HS-5 (cell line): ENCODE measurements around the gene CDK5RAP3.
"Not testable (repeated sequence)": the region's sequence is repeated elsewhere in the genome, so short reads cannot be mapped to it uniquely, and the experiment has no call there.

Source experiments
- DNase-seq: peaks from one replicate; pipeline ENCODE4 v3.0.0-alpha.2; 2012; ENCODE audit warnings: low read depth

Gene CDK5RAP3

GRCh38 chr17:47975189-47975822, 4.4 kb downstream of the CDK5RAP3 start:
- no peak for DNase-seq

DNA sequence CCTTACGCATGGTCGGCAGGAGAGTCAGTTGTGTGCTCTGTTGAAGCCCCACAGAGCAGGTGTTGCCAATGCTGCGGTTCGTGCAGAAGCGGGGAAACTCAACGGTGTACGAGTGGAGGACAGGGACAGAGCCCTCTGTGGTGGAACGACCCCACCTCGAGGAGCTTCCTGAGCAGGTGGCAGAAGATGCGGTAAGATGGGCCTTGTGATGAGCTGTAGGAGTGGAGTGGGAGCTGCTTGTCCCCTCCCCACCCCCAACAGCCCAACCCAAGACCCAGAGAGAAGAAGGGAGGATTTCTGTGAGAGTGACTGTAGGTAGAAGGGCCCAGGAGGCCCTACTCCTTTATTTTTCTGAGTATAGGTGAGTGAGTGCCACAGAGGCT, 4.9 kb downstream of the CDK5RAP3 start:
- DNase-seq = no peak

DNA sequence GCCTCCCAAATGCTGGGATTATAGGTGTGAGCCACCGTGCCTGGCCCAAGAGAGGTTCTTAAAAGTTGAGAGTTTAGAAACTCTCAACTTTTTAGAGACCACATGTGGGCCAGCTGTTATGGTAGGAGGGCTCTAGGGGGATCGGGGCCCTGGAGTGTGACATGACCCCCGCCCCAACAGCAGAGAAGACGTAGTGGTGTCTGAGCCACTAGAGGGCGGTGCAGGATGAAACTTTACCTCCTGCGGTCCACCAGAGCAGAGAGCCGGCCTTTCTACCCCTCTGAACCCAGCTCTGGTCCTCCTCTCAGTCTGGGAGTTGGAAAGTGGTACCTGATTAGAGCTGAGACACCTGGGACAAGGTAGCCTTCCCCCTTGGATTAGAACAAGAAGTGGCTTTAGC, 7.4 kb downstream of the CDK5RAP3 start:
- no peak for DNase-seq

GRCh38 chr17:47980541-47980940, 9.6 kb downstream of the CDK5RAP3 start:
- DNase-seq = no peak

- no peak for DNase-seq
Observed at GRCh38 chr17:47981462-47981861, 10.5 kb downstream of the CDK5RAP3 start.

DNA sequence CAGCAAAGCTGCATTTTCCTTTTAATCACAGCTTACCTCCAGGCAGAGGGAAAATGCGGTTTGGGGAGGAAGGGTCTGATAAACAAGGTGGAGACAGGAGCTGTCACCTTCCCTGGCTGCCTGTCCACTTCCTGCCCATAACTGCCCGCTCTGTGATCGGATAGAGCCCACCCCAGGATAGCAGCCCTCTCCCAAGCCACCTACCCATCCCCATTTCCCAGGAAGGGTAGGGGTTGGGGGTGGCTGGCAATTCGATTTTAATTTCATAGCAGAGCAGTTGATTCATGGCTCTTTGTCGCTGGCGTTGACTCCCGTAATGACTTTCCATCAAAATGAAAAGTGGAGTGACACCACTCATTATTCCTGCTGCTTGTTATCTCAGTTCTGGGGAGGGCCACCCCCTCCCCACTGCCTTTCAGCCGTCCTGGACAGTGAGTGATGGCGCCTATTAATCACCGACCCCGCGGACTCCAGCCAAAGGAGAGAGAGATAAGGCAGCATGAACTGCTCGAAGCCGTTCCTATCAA, 11.2 kb downstream of the CDK5RAP3 start:
- no peak for DNase-seq

- DNase-seq = no peak
Observed at GRCh38 chr17:47982645-47983390, 11.9 kb downstream of the CDK5RAP3 start.

DNA sequence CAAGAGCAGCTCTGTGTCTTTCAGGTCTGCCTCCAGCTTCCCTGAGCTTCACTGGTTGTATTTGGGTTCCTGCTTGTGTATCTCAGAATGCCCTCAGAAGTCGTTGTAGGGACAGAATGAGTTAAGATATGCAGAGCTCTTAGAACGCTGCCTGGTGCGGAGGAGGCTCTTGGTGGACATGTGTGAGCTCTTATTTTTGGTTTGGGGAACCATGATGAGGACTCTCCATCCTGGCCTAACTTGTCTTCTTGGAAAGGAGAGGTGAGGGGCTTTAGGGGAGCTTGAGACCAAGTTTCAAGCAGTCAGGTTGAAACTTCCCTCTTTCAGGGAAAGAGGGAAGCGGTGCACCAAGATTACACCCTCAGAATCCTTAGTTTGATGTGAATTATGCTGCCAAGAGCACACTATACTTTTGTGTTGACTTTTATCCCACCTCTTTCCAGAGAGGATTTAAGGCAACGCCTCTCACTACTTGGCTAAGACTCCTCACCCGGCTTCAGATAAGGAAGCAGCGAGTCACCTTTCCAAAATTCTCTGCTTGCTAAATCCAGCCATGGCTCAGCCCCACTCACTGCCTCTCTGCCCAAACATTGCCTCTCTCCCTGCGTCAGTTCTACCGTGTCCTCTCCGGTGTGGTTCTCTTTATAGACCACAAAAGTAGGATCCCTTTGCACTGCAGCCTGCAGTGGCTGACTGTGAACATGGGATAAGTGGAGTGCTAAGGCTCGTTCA, 12.7 kb downstream of the CDK5RAP3 start:
- no peak for DNase-seq

GRCh38 chr17:47986520-47986919, 15.6 kb downstream of the CDK5RAP3 start:
- DNase-seq = no peak

- no peak for DNase-seq
Observed at GRCh38 chr17:47987240-47987835, 16.4 kb downstream of the CDK5RAP3 start.

DNA sequence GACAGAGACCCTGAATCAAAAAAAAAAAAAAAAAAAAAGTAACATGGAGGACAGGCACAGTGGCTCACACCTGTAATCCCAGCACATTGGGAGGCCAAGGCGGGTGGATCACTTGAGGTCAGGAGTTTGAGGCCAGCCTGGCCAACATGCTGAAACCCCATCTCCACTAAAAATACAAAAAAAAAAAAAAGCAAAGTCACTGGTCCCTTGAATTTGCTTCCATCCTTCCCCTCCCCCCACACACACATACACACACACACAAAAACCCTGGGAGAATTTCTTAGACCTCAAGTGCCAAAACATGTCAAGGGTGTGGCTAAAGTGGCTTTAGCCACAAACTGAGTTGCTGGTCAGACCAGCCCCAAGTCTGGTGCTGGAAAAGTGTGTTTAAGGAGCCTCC, 17.5 kb downstream of the CDK5RAP3 start:
- not testable (repeated sequence) for DNase-seq

DNA sequence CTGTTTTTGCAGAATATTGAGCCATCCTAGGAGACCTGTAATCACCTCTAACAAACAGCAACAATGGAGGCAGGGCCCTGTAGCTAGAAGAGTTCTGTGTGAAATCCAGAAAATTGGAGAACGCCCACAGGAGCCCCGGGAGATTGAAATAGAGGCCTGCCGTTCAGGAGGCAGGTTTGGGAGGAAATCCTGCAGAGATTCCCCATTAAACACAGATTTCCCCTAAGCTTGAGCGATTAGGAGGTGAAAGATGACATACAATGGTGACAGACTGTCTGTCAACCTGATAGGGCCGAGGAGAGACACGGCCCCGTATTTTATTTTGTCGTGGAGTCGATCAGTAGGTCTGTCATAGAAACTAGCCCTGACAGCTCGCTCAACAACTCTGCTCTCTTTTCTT, 18.2 kb downstream of the CDK5RAP3 start:
- DNase-seq = no peak

GRCh38 chr17:47989700-47990099, 18.8 kb downstream of the CDK5RAP3 start:
- no peak for DNase-seq

DNA sequence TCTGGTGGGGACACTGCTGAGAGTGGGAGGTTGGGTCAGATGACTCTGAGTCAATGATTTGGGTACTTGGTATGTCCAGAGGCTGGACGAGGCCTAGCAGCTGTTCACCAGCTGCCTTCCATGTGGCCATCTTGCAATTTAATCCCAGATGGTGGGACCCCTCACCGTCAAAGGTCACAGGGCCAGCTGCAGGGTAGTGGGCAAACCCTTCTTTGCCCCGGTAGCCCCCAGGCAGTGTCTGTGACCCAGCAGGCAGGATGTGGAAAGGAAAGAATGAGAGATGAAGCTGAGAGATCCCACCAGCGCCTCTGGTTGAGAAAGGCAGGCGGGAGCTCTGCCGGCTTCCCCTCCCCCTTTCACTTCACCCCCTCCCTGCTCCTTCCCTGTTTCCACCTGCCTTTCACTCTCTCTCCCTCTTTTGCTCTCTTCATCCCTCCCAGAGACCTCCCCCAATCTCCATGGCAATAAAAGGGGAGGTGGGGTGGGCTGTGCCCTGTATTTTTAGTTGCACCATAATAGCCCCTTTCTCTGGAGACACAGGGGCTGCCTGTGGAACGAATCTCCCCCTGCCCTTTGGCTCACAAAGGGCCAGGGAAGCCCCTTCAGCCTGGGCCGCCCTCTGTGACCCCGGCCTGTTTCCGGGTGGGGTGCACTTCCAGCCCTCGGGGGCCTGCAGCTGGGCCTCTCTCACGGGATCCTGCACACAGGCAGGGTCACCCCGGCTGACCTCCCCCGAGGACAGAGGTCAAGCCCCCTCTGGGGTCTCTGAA, 20.2 kb downstream of the CDK5RAP3 start:
- DNase-seq = no peak

GRCh38 chr17:47992216-47992615, 21.3 kb downstream of the CDK5RAP3 start:
- DNase-seq = no peak

DNA sequence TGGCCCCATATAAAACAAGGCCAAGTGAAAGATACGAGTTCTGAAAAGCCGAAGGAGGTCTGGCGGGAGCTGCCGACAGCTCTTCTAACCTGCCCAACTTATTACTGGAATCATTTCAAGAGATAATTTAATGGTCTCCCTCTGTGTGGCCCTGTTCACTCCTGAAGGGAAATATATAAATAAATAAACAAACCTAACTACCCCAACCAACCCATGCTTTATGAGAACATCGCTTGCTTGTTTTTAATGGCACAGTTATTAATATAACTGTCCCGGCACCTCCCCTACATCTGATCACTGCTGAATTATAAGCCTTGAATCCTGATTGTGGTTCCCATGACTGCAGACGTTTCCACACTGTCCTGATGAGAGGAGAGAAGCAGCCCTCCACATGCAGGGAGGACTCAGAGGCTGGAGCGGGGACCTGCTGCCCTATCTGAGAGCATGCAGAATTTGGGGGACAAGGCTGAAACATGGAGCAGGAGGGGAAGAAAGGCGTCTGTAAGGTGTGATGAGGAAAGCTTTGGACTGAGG, 22.2 kb downstream of the CDK5RAP3 start:
- no peak for DNase-seq

DNA sequence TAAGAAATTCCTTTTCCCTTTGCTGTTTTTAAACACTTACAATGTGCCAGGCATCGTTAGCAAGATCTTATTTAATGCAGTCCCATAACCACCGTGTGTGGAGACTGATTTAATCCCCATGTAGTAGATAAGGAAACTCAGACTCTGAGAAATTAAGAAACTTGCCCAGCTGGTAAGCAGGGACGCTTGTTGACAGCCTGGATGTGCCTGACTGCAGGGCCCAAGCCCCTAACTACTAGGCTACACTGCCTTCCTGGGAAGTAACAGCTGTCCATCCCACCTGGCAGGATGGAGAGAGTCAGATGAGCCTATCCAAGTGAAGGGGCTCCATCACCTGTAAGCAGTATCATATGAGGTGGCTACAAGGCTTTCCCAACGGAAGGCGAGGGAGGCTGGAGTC, 23.1 kb downstream of the CDK5RAP3 start:
- DNase-seq = no peak

DNA sequence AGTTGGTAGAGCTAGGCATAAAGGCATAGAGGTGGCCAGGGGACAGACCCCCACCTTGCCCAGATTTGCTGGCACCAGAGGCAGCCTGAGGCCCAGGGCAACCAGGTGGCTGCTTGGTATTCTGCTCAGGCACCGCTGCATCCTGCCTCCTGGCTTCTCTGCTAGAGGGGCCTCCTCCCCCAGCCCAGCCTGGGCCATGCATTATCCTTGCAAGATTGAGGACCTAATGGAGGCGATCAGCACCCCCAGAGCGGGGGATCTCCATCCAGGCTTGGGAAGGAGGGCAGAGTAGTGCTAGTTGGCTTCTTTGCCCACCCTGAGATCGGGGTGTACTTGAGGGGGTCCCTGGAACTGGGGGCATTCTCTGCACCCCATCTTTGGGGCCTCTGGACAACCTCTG, 23.8 kb downstream of the CDK5RAP3 start:
- no peak for DNase-seq

- DNase-seq = no peak
Observed at GRCh38 chr17:47995241-47995935, 24.5 kb downstream of the CDK5RAP3 start.

DNA sequence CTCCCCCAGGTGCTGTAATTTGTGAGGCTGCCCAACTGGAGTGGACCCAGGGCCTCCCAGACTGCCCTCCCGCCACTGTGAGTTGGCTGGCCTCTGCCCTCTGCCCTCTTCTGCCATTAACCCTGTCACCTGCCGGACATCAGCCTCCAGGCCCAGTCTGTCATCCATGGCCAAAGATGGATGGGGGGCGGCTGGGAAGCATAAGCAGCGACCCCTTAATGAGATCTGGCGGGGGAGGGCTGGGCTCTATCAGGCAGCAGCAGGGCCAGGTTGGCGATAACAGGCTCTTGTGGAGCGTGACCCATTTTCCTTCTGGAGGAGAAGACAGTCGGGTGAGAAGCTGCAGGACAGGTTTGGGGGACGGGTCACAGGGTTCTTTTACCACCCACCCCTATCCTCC, 25.3 kb downstream of the CDK5RAP3 start:
- DNase-seq = no peak

DNA sequence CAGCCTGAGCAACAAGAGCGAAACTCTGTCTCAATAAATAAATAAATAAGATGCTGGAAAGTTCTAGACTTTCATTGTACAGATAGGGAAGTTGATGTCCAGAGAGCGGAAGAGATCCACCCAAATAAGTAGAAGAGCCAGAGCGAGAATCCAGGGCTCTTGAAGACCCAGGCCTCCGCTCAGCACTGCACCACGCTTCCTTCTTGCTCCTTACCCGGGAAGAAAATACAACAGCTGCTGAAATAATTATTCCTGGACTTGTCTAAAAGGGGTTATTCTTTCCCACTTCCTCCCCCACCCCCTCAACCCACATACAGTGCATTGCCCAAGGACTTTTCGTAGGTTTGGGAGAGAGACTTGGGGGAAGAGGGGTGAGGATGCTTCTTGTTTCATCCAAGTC, 26.7 kb downstream of the CDK5RAP3 start:
- DNase-seq = no peak
